ENCODE data around the gene KNL1.

GRCh38 chr15:40569129-40569953 lies 24.7 kb upstream of the KNL1 start, which contains the start of gene RPUSD2:
- TF ChIP-seq CTCF (IDR thresholded peaks at IDR 0.05) (no peak), RCOR1 (IDR thresholded peaks at IDR 0.05; ENCODE audit: low read depth, low read length) (no peak), CHD4 (IDR thresholded peaks at IDR 0.05; ENCODE audit: borderline replicate concordance) (no peak), MYC (IDR thresholded peaks at IDR 0.05; ENCODE audit: borderline replicate concordance, low read length) (no peak), POLR2A (IDR thresholded peaks at IDR 0.05; ENCODE audit: low read length) (peak; percentile 82)

Data from A549 (cell line).